ENCODE measurements around the gene MRPL52.

MRPL52 gene

GRCh38 chr14:22861651-22862050 is 32.0 kb downstream of the MRPL52 start:
- no peak for DNase-seq

GRCh38 chr14:22864979-22865378 is 35.3 kb downstream of the MRPL52 start:
- DNase-seq, result no peak

- no peak for DNase-seq
Observed at GRCh38 chr14:22865424-22866405, 36.0 kb downstream of the MRPL52 start.

GRCh38 chr14:22866874-22867273 is 37.2 kb downstream of the MRPL52 start:
- DNase-seq, result no peak

GRCh38 chr14:22870811-22871223 is 41.1 kb downstream of the MRPL52 start:
- DNase-seq, result no peak

GRCh38 chr14:22871224-22872032 is 41.7 kb downstream of the MRPL52 start, which contains the start of gene LRP10:
LRP10 (plus strand) TSS chr14:22871740; CDS start chr14:22872304, 564 bp downstream.
- peak; percentile 87 for DNase-seq

- DNase-seq, result peak; percentile 63
Observed at GRCh38 chr14:22872033-22872832, 42.5 kb downstream of the MRPL52 start.

- no peak for DNase-seq
Observed at GRCh38 chr14:22872833-22873520, 43.3 kb downstream of the MRPL52 start.

- no peak for DNase-seq
Observed at GRCh38 chr14:22875003-22875747, 45.5 kb downstream of the MRPL52 start.

GRCh38 chr14:22875748-22876319 is 46.1 kb downstream of the MRPL52 start:
- no peak for DNase-seq

- DNase-seq, result no peak
Observed at GRCh38 chr14:22877000-22877501, 47.4 kb downstream of the MRPL52 start.

GRCh38 chr14:22878271-22879246 is 48.9 kb downstream of the MRPL52 start:
- no peak for DNase-seq

- no peak for DNase-seq
Observed at GRCh38 chr14:22882064-22882463, 52.4 kb downstream of the MRPL52 start.

- DNase-seq, result no peak
Observed at GRCh38 chr14:22882529-22883172, 53.0 kb downstream of the MRPL52 start.

- DNase-seq, result no peak
Observed at GRCh38 chr14:22883173-22883976, 53.7 kb downstream of the MRPL52 start, which contains the start of gene REM2. REM2 (plus strand) TSS chr14:22883222; CDS start chr14:22883288, 66 bp downstream.

GRCh38 chr14:22884076-22884737 is 54.5 kb downstream of the MRPL52 start:
- no peak for DNase-seq

All from NK-92 treated with Interleukin-12 subunit alpha and Interleukin-12 subunit beta, amount 100 ng/mL, for 24 hours (cell line).